Mesenchymal stem cell (in vitro differentiated cells and primary cell): Measurements from ENCODE around the gene PADI1.

Experiments used
- DNase-seq: peaks from one replicate; pipeline ENCODE4 v3.0.0-alpha.2; 2013
- H2AFZ ChIP-seq: one replicate; pipeline ENCODE4 v1.6.1; 2013; ENCODE audit warnings: low read depth, mild to moderate bottlenecking, control low read depth, inconsistent platforms, low read length, moderate library complexity
- H2AK5ac ChIP-seq: 2 replicates; pipeline ENCODE4 v1.6.1; 2013; ENCODE audit warnings: low read length, moderate library complexity, mild to moderate bottlenecking, inconsistent platforms; ENCODE audit not compliant: severe bottlenecking
- H2BK120ac ChIP-seq: one replicate; pipeline ENCODE4 v1.6.1; 2013; ENCODE audit warnings: low read depth, mild to moderate bottlenecking, inconsistent platforms, low read length, moderate library complexity
- H2BK12ac ChIP-seq, 2 experiments: one replicate each; pipeline ENCODE4 v1.6.1; 2013; ENCODE audit warnings: inconsistent platforms in 2 of 2, low read length in 2 of 2, mild to moderate bottlenecking in 2 of 2, moderate library complexity in 2 of 2, control low read depth in 1 of 2
- H2BK15ac ChIP-seq: one replicate; pipeline ENCODE4 v1.6.1; 2013; ENCODE audit warnings: mild to moderate bottlenecking, low read depth, inconsistent platforms; ENCODE audit not compliant: poor library complexity, severe bottlenecking
- H2BK5ac ChIP-seq: 2 replicates; pipeline ENCODE4 v1.6.1; 2013; ENCODE audit warnings: low read depth, mild to moderate bottlenecking, low read length, control low read depth, inconsistent platforms; ENCODE audit not compliant: poor library complexity, severe bottlenecking
- H3K14ac ChIP-seq, 2 experiments: one replicate each; pipeline ENCODE4 v1.6.1; 2013; ENCODE audit warnings: inconsistent platforms in 2 of 2, low read length in 2 of 2, control low read depth in 1 of 2, mild to moderate bottlenecking in 1 of 2, moderate library complexity in 1 of 2
- H3K18ac ChIP-seq, 2 experiments: one replicate each; pipeline ENCODE4 v1.6.1; 2013; ENCODE audit warnings: inconsistent platforms in 2 of 2, low read length in 2 of 2, control low read depth in 1 of 2, low read depth in 1 of 2, mild to moderate bottlenecking in 1 of 2
- H3K23ac ChIP-seq, 2 experiments: one replicate each; pipeline ENCODE4 v1.6.1; 2013; ENCODE audit warnings: inconsistent platforms in 2 of 2, low read length in 2 of 2, mild to moderate bottlenecking in 2 of 2, moderate library complexity in 2 of 2, control low read depth in 1 of 2
- H3K27ac ChIP-seq: 2 replicates; pipeline ENCODE4 v1.5.1; 2013; ENCODE audit warnings: mild to moderate bottlenecking, moderate library complexity, low read length, control low read depth, inconsistent platforms; ENCODE audit not compliant: poor library complexity, severe bottlenecking
- H3K27me3 ChIP-seq, 2 experiments: 2 replicates each; pipeline versions ENCODE4 v1.6.1 to v1.7.0; 2013; ENCODE audit warnings: low read length in 2 of 2, mild to moderate bottlenecking in 2 of 2, moderate library complexity in 2 of 2, control low read depth in 1 of 2, inconsistent platforms in 1 of 2; ENCODE audit not compliant: control insufficient read depth in 1 of 2, insufficient read depth in 1 of 2
- H3K36me3 ChIP-seq, 2 experiments: 2 replicates each; pipeline versions ENCODE4 v1.6.1 to v1.7.0; 2013; ENCODE audit warnings: low read length in 2 of 2, control low read depth in 1 of 2, inconsistent platforms in 1 of 2, low read depth in 1 of 2, mild to moderate bottlenecking in 1 of 2; ENCODE audit not compliant: insufficient read depth in 2 of 2, control insufficient read depth in 1 of 2
- H3K4ac ChIP-seq, 2 experiments: one replicate each; pipeline ENCODE4 v1.6.1; 2013; ENCODE audit warnings: inconsistent platforms in 2 of 2, low read length in 2 of 2, mild to moderate bottlenecking in 2 of 2, moderate library complexity in 2 of 2, control low read depth in 1 of 2, low read depth in 1 of 2
- H3K4me1 ChIP-seq: 2 replicates; pipeline ENCODE4 v1.6.1; 2013; ENCODE audit warnings: low read depth, low read length, control low read depth; ENCODE audit not compliant: control insufficient read depth, insufficient read depth
- H3K4me2 ChIP-seq: 2 replicates; pipeline ENCODE4 v1.6.1; 2013; ENCODE audit warnings: low read length, mild to moderate bottlenecking, inconsistent platforms; ENCODE audit not compliant: poor library complexity, severe bottlenecking
- H3K4me3 ChIP-seq, 2 experiments: 2 replicates each; pipeline versions ENCODE4 v1.5.1 to v1.7.0; 2013; ENCODE audit warnings: low read length in 2 of 2, mild to moderate bottlenecking in 2 of 2, control low read depth in 1 of 2, low read depth in 1 of 2; ENCODE audit not compliant: insufficient read depth in 1 of 2
- H3K79me1 ChIP-seq: replicated peaks from 2 replicates; pipeline ENCODE4 v1.6.1; 2013; ENCODE audit warnings: mild to moderate bottlenecking, control low read depth, low read length, inconsistent platforms; ENCODE audit not compliant: poor library complexity, severe bottlenecking
- H3K9ac ChIP-seq: 2 replicates; pipeline ENCODE4 v1.7.0; 2013; ENCODE audit warnings: mild to moderate bottlenecking, low read length, moderate library complexity
- H3K9me3 ChIP-seq: 2 replicates; pipeline ENCODE4 v1.7.0; 2013; ENCODE audit warnings: mild to moderate bottlenecking, low read length; ENCODE audit not compliant: control insufficient read depth
- H4K8ac ChIP-seq: one replicate; pipeline ENCODE4 v1.6.1; 2013; ENCODE audit warnings: inconsistent platforms, mild to moderate bottlenecking, low read length, moderate library complexity
- H4K91ac ChIP-seq: one replicate; pipeline ENCODE4 v1.6.1; 2013; ENCODE audit warnings: mild to moderate bottlenecking, low read length, inconsistent platforms
- WGBS: methylation state at CpG from one replicate; pipeline ENCODE4 v1.1.7; 2013; ENCODE audit warnings: mixed read lengths; 5-methylcytosine and 5-hydroxymethylcytosine counted together

PADI1 gene

GRCh38 chr1:17217607-17218006, 12.7 kb downstream of the PADI1 start:
- Histone ChIP-seq H3K9ac (no peak overlapping the region), H2BK5ac (no peak overlapping the region), H4K8ac (no peak overlapping the region), H3K27ac (no peak overlapping the region), H4K91ac (no peak overlapping the region), H3K36me3 (no peaks in the 10 kb centered on the region), H2AK5ac (no peak overlapping the region), H3K79me1 (no peaks in the 10 kb centered on the region), H3K4ac (no peak overlapping the region), H3K14ac (no peak overlapping the region), H3K4me2 (no peak overlapping the region), H2AFZ (no peak overlapping the region), H3K18ac (no peak overlapping the region), H3K27me3 (peaks cover 0 to 83% of the 10 kb centered on the region in 2 experiments), H2BK120ac (no peak overlapping the region), H2BK15ac (no peak overlapping the region), H3K4me1 (peaks cover 28% of the 10 kb centered on the region), H3K23ac (no peak overlapping the region), H3K4me3 (no peak overlapping the region), H3K9me3 (no peaks in the 10 kb centered on the region), H2BK12ac (no peak overlapping the region)
- DNase-seq, result no peak
- WGBS, result 94% methylated on average over 3 of the region's 3 CpGs

- H4K91ac ChIP-seq, result no peak overlapping the region
- no peak overlapping the region for H3K23ac ChIP-seq
- H4K8ac ChIP-seq, result no peak overlapping the region
- H3K27ac ChIP-seq, result no peak overlapping the region
- no peak overlapping the region for H2BK120ac ChIP-seq
- H2BK5ac ChIP-seq, result no peak overlapping the region
- DNase-seq, result no peak
- H2AK5ac ChIP-seq, result no peak overlapping the region
- H3K4me3 ChIP-seq, result no peak overlapping the region
- H3K4me1 ChIP-seq, result peaks cover 20% of the 10 kb centered on the region
- H2AFZ ChIP-seq, result no peak overlapping the region
- H3K9me3 ChIP-seq, result no peaks in the 10 kb centered on the region
- H3K4me2 ChIP-seq, result no peak overlapping the region
- no peak overlapping the region for H2BK15ac ChIP-seq
- H3K27me3 ChIP-seq, result peaks cover 0 to 83% of the 10 kb centered on the region in 2 experiments
- no peaks in the 10 kb centered on the region for H3K36me3 ChIP-seq
- 88% methylated on average over 7 of the region's 7 CpGs for WGBS
- H3K14ac ChIP-seq, result no peak overlapping the region
- H3K79me1 ChIP-seq, result no peaks in the 10 kb centered on the region
- H3K9ac ChIP-seq, result no peak overlapping the region
- no peak overlapping the region for H3K4ac ChIP-seq
- H2BK12ac ChIP-seq, result no peak overlapping the region
- no peak overlapping the region for H3K18ac ChIP-seq
Measured at GRCh38 chr1:17218939-17219338, 14.0 kb downstream of the PADI1 start.

- no peak overlapping the region for H3K18ac ChIP-seq
- H3K27ac ChIP-seq, result no peak overlapping the region
- no peak overlapping the region for H3K4me2 ChIP-seq
- no peak overlapping the region for H4K91ac ChIP-seq
- no peak overlapping the region for H3K14ac ChIP-seq
- no peak overlapping the region for H2AFZ ChIP-seq
- no peaks in the 10 kb centered on the region for H3K9me3 ChIP-seq
- no peak overlapping the region for H2BK5ac ChIP-seq
- H3K9ac ChIP-seq, result no peak overlapping the region
- 89% methylated on average over 3 of the region's 3 CpGs for WGBS
- H3K4me3 ChIP-seq, result no peak overlapping the region
- H2BK15ac ChIP-seq, result no peak overlapping the region
- no peak overlapping the region for H3K4ac ChIP-seq
- H3K27me3 ChIP-seq, result peaks cover 0 to 83% of the 10 kb centered on the region in 2 experiments
- H3K79me1 ChIP-seq, result no peaks in the 10 kb centered on the region
- H3K23ac ChIP-seq, result no peak overlapping the region
- peaks cover 12% of the 10 kb centered on the region for H3K4me1 ChIP-seq
- no peak overlapping the region for H2BK12ac ChIP-seq
- DNase-seq, result no peak
- no peaks in the 10 kb centered on the region for H3K36me3 ChIP-seq
- H2BK120ac ChIP-seq, result no peak overlapping the region
- H2AK5ac ChIP-seq, result peak overlapping the region; percentile 24
- no peak overlapping the region for H4K8ac ChIP-seq
Measured at GRCh38 chr1:17220287-17220686, 15.4 kb downstream of the PADI1 start.

- H2BK12ac ChIP-seq, result no peak overlapping the region
- H2BK15ac ChIP-seq, result no peak overlapping the region
- peaks cover 0 to 76% of the 10 kb centered on the region in 2 experiments for H3K27me3 ChIP-seq
- no peak overlapping the region for H4K91ac ChIP-seq
- H3K9ac ChIP-seq, result no peak overlapping the region
- H3K27ac ChIP-seq, result no peak overlapping the region
- H2AK5ac ChIP-seq, result no peak overlapping the region
- peaks cover 9% of the 10 kb centered on the region for H3K4me1 ChIP-seq
- H3K36me3 ChIP-seq, result no peaks in the 10 kb centered on the region
- no peak overlapping the region for H4K8ac ChIP-seq
- no peak overlapping the region for H3K4ac ChIP-seq
- H3K23ac ChIP-seq, result no peak overlapping the region
- no peak overlapping the region for H2AFZ ChIP-seq
- H3K18ac ChIP-seq, result no peak overlapping the region
- 86% methylated on average over 13 of the region's 14 CpGs for WGBS
- no peak overlapping the region for H3K4me3 ChIP-seq
- H3K14ac ChIP-seq, result no peak overlapping the region
- H3K9me3 ChIP-seq, result no peaks in the 10 kb centered on the region
- H3K4me2 ChIP-seq, result no peak overlapping the region
- H2BK5ac ChIP-seq, result no peak overlapping the region
- H3K79me1 ChIP-seq, result no peaks in the 10 kb centered on the region
- H2BK120ac ChIP-seq, result no peak overlapping the region
- no peak for DNase-seq
Measured at GRCh38 chr1:17222557-17222956, 17.6 kb downstream of the PADI1 start.
